Measurements from ENCODE around the gene RPS3.
"Not testable (repeated sequence)": the region's sequence is repeated elsewhere in the genome, so short reads cannot be mapped to it uniquely, and the experiment has no call there.

RPS3 gene

DNA sequence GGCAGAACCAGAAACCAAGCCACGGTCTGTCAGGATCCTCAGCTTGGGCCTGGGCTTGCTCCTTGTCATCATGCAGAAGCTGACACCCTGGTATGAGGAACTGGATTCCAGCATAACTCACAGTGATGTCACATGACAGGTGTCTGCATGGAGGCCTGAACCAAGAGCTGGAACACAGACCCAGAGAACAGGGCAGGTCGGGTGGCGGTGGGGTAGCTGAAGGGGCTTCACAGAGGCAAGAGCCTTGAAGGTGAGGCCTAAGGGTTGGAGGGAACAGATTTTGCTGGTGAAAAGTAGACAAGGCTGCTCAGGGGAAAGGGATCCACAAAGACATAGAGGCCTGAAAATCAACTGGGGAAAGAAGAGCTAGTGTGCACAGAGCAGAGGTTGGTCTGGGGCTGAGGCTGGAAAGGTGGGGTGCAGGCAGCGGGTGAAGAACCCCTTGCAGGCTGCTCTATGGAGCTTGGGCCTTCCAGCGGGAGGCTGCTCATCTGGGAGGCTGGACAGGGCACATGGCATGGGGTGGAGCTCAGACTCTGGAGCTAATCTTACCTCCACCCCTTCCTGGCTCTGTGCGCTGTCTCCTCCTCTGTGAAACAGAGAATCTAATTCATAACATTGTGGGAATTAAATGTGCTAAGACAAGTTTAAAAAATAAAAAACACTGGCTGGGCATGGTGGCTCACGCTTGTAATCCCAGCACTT lies 18.4 kb upstream of the RPS3 start:
- no peak for DNase-seq

GRCh38 chr11:75383246-75383645 lies 16.1 kb upstream of the RPS3 start:
- no peak for DNase-seq

- DNase-seq = peak; percentile 82
Observed at GRCh38 chr11:75384438-75385080, 14.8 kb upstream of the RPS3 start.

GRCh38 chr11:75386942-75387630 lies 12.2 kb upstream of the RPS3 start:
- no peak for DNase-seq

DNA sequence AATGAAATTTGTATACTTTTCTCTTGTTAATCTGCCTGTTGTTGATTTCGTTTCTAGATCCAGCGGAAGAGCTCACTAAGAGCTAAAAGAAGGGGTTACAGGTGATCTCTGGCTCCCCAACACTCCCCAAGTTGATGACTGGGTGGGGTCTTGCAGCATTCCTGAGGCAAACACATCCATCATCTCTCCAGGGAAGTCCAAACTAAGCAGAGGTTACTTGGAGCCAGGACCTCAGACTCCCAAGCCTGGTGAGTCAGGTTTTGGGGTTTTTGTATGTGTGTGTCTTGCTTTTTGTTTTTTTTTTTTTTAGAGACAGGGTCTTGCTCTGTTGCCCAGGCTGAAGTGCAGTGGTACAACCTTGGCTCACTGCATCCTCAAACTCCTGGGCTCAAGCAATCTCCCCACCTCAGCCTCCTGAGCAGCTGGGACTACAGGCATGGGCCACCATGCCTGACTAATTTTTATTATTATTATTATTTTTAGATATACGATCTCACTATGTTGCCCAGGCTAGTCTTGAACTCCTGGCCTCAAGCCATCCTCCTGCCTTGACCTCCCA lies 11.5 kb upstream of the RPS3 start:
- no peak for DNase-seq

DNA sequence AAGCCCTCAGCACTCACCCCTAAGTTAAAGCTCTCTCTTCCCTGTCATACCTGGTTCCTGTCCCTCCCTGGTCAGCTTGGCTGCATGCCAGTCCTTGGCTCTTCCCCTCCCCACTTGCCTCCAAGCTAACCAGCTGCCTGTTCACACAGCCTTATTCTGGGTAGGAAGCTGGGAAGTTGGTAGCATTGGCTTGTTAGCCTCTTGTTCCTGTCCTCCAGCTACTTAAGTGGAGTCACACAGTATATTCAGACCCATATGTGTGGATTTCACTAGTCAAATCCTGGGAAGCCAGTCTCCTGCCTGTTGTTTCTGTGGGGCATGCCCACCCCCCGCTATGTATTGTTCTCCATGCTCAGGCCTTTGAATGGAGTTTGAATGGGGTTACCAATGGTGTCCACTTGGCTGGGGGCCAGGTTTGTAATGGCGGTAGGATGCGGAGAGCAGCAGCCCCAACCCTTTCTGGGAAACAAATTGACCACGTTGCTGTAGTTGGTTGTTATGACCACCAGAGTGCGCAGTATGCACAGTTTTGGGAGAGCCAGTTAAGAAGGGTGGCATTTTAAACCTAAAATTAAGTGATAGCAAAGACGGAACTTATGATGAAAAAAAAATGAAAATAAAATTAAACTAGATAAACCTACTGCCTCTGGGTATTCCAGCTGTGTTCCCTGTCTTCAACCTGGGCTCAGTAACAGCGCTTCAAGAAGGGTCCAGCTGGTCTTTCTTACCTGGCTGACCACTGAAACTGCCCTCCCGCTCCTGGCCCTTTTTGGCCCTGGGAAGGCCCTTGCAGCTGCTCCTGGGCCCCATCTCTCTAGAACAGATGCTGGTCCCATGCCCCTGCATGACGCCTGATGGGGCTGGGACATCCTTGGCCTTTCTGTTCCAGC lies 10.7 kb upstream of the RPS3 start:
- peak; percentile 91 for DNase-seq

- no peak for DNase-seq
Observed at GRCh38 chr11:75389276-75389605, 10.1 kb upstream of the RPS3 start.

GRCh38 chr11:75389925-75390324 lies 9.4 kb upstream of the RPS3 start:
- DNase-seq = no peak

DNA sequence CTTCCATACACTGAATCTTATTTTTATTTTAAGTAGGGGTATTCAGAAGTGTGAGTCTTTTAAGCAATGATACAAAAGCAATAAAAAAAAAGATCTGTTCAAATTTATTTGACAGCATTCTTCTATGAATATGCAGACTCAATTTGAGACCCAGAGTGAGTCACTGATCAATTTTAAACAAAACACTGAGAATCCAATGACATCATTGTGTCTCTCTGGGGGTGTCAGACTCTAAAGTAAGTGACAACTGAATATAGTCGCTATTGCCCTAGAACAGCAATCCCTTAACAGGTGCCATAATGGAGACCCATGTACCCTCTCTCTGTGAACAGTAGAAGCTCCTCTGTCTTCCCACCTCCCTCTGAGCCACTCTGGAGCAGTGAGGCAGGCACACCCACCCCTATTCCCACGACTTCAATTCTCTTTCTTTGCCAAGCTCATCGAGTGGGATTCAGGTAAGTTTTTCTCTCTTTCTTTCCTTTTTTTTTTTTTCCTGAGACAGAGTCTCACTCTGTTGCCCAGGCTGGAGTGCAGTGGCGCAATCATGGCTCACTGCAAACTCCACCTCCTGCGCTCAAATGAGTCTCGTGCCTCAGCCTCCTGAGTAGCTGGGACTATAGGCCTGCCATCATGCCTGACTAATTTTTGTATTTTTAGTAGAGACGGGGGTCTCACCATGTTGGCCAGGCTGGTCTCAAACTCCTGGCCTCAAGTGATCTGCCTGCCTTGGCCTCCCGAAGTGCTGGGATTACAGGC lies 5.1 kb upstream of the RPS3 start:
- DNase-seq = no peak

DNA sequence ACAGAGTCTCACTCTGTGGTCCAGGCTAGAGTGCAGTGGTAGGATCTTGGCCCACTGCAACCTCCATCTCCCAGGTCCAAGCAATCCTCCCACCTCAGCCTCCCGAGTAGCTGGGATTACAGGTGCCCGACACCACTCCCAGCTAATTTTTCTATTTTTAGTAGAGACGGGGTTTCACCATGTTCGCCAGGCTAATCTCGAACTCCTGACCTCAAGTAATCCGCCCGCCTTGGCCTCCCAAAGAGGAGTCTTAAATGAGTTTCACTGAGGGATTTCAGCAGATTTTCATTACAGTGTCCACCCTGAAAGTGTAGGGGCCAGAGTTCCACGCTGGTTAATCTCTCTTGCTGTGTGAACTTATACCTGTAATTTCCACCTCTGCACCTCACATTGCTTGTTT lies 412 bp upstream of the RPS3 start:
- DNase-seq = no peak

- no peak for DNase-seq
Observed at GRCh38 chr11:75400146-75400865, 988 bp downstream of the RPS3 start.

- DNase-seq = no peak
Observed at GRCh38 chr11:75402002-75402773, 2.9 kb downstream of the RPS3 start.

GRCh38 chr11:75403037-75403436 lies 3.7 kb downstream of the RPS3 start:
- no peak for DNase-seq

DNA sequence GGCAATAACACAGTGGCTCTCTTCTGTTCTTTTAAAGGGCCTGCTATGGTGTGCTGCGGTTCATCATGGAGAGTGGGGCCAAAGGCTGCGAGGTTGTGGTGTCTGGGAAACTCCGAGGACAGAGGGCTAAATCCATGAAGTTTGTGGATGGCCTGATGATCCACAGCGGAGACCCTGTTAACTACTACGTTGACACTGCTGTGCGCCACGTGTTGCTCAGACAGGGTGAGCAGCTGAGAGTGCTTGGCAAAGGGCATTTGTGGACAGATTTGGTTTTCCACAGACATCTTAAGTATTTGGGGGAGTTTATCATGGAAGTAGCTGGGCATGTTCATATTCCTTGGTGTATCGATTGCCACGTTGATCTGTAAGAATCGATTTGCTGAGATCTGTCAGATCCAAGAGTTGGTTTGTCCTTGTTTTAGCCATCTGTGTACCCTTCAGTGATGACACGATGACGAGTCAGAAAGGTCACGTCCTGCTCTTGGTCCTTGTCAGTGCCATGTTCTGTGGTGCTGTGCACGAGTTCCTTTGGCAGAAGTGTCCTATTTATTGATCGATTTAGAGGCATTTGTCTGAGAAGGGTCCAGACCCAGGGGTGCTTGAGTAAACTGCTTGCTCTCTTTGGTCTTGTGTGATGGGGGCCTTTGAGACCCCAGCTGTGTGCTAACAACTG lies 4.8 kb downstream of the RPS3 start:
- DNase-seq = no peak

DNA sequence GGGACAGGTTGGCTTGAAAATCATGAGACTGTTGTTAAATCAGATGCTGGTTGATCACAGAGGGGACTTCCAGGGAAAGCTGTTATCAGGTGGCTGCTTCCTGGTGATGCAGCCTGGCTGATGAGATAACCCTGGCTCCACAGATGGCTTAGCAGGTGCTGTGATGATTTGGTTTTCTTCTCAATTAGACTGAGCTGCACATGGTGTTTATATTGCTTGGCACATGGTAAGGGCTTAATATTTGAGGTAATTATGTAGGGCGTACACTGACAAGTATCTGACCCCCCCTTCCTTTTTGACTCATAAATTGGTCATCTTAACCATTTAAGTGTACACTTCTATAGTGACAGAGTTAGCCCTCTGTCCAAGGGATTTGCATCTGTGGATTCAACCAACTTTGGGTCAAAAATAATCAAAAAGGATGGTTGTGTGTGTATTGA lies 7.0 kb downstream of the RPS3 start:
- DNase-seq = peak; percentile 26

DNA sequence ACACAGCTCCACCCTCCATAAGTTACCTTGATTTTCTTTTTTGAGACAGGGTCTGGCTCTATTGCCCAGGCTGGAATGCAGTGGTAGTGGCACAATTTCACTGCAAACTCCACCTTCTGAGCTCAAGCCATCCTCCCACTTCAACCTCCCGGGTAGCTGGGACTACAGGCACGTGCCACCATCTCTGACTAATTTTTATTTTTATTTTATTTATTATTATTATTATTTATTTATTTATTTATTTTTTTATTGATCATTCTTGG lies 9.6 kb downstream of the RPS3 start:
- DNase-seq = no peak

DNA sequence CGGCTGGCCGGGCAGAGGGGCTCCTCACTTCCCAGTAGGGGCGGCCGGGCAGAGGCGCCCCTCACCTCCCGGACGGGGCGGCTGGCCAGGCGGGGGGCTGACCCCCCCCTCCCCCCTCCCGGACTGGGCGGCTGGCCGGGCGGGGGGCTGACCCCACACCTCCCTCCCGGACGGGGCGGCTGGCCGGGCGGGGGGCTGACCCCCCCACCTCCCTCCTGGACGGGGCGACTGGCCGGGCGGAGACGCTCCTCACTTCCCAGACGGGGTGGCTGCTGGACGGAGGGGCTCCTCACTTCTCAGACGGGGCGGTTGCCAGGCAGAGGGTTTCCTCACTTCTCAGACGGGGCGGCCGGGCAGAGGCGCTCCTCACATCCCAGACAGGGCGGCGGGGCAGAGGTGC lies 10.7 kb downstream of the RPS3 start:
- DNase-seq = not testable (repeated sequence)

DNA sequence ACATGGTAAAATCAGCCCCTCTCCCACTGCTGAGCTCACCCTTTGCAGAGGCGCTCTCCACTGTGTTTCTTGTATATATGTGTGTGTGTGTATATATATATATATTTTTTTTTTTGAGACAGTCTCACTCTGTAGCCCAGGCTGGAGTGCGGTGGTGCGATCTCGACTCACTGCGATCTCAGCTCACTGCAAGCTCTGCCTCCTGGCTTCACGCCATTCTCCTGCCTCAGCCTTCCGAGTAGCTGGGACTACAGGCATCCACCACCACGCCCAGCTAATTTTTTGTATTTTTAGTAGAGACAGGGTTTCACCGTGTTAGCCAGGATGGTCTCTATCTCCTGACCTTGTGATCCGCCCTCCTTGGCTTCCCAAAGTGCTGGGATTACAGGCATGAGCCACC lies 13.8 kb downstream of the RPS3 start:
- not testable (repeated sequence) for DNase-seq

DNA sequence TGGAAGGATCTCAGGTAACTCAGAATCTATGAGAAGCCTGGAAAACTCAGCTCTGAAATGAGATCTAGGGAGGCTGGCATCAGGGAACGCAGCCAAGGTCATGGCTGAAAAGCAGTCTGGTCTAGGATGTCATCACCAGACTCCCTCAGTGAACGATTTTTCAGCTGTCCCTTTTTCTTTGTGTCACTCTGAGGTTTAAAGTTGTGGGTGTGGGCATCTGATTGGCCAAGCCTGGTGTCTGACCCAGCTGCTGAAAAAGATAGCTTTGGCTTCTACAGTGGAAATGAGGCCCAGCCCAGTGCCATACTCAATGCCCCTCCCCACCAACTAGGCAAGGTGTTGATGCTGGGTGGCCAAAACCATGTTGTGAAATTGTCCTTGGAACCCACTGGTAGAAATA lies 14.5 kb downstream of the RPS3 start:
- no peak for DNase-seq
